PC-9 (cell line): ENCODE data around the gene PIGP. TPM values are rescaled to one million over a fixed set of nuclear protein-coding genes. Genes with fewer than 3 reads are reported as not detected.
"Not testable (repeated sequence)": the region's sequence is repeated elsewhere in the genome, so short reads cannot be mapped to it uniquely, and the experiment has no call there.

ENCODE experiments used
- BruUV-seq: library from RNA; stranded (reverse); fragments of 400-500 nt; replicated peaks from 2 replicates; lab custom pipeline; 2021; lab: Mats Ljungman, UMichigan
- CTCF ChIA-PET: fragments of 300-600 bp; sonication (Branson Sonifier 250); formaldehyde crosslinking; loops from one replicate; lab custom pipeline; 2022; ENCODE audit warnings: antibody characterized with exemption; lab: Charles Lee
- POLR2A ChIA-PET: fragments of 300-600 bp; sonication (Branson Sonifier 250); formaldehyde crosslinking; loops from one replicate; lab custom pipeline; 2022; ENCODE audit warnings: antibody characterized with exemption; ENCODE audit not compliant: unreplicated experiment; lab: Charles Lee
- DNase-seq, 2 experiments: peaks; one replicate each; pipeline versions ENCODE4 v3.0.0 to v3.0.0-alpha.2; 2015 to 2022; ENCODE audit warnings: mixed read lengths in 1 of 2
- H2AFZ ChIP-seq: fragments of 200-600 bp; sonication (generic); 2 replicates; pipeline ENCODE4 v1.8.1; 2017; ENCODE audit warnings: antibody characterized with exemption
- H3F3A ChIP-seq: fragments of 200-600 bp; sonication (generic); 2 replicates; pipeline ENCODE4 v1.8.1; 2017; ENCODE audit warnings: antibody characterized with exemption, mild to moderate bottlenecking, low read depth; ENCODE audit not compliant: insufficient read depth
- H3K27ac ChIP-seq: fragments of 200-600 bp; sonication (generic); 2 replicates; pipeline ENCODE4 v1.6.1; 2016; ENCODE audit warnings: mixed run types
- H3K27me3 ChIP-seq: fragments of 200-600 bp; sonication (generic); 2 replicates; pipeline ENCODE4 v1.6.1; 2016; ENCODE audit warnings: low read depth, mixed run types; ENCODE audit not compliant: insufficient read depth
- H3K36me3 ChIP-seq: fragments of 200-600 bp; sonication (generic); 2 replicates; pipeline ENCODE4 v1.6.1; 2016; ENCODE audit warnings: low read depth, mixed run types
- H3K4me1 ChIP-seq: fragments of 200-600 bp; sonication (generic); replicated peaks from 2 replicates; pipeline ENCODE4 v1.6.1; 2016; ENCODE audit warnings: mixed run types; ENCODE audit not compliant: insufficient read depth
- H3K4me2 ChIP-seq: fragments of 200-600 bp; sonication (generic); 2 replicates; pipeline ENCODE4 v1.6.1; 2017; ENCODE audit warnings: mixed run types
- H3K4me3 ChIP-seq: fragments of 200-600 bp; sonication (generic); 2 replicates; pipeline ENCODE4 v1.6.1; 2016; ENCODE audit warnings: mixed run types
- H3K79me2 ChIP-seq: fragments of 200-600 bp; sonication (generic); 2 replicates; pipeline ENCODE4 v1.6.1; 2017; ENCODE audit warnings: low read depth, mixed run types
- H3K9me2 ChIP-seq: fragments of 200-600 bp; sonication (generic); 2 replicates; pipeline ENCODE4 v1.8.1; 2017; ENCODE audit warnings: mild to moderate bottlenecking; ENCODE audit not compliant: insufficient read depth
- H3K9me3 ChIP-seq: fragments of 200-600 bp; sonication (generic); 2 replicates; pipeline ENCODE4 v1.8.1; 2016; ENCODE audit warnings: low read depth; ENCODE audit not compliant: insufficient read depth
- H4K20me1 ChIP-seq: fragments of 200-600 bp; sonication (generic); 2 replicates; pipeline ENCODE4 v1.8.1; 2017; ENCODE audit not compliant: insufficient read depth
- CTCF ChIP-seq: fragments of 200-600 bp; sonication (generic); conservative IDR thresholded peaks from 2 replicates; pipeline ENCODE4 v1.6.1; 2017; ENCODE audit warnings: mixed run types, antibody characterized with exemption, mild to moderate bottlenecking, moderate library complexity
- EZH2 ChIP-seq: fragments of 200-600 bp; sonication (generic); IDR thresholded peaks from 2 replicates; pipeline ENCODE4 v1.8.0; 2017; ENCODE audit warnings: antibody characterized with exemption, low read depth
- intact Hi-C: fragments of 100-400 bp; cut with micrococcal nuclease; formaldehyde crosslinking; loops from one replicate; pipeline ENCODE4 v1.10.0; 2022; ENCODE audit not compliant: unreplicated experiment
- total RNA-seq: library from RNA; stranded (reverse); gene quantifications from 2 replicates; pipeline ENCODE4 v1.2.3, GENCODE V29; 2021

The PIGP gene
- total RNA-seq, 1 experiment from 2014 or later = 20.9 TPM

DNA sequence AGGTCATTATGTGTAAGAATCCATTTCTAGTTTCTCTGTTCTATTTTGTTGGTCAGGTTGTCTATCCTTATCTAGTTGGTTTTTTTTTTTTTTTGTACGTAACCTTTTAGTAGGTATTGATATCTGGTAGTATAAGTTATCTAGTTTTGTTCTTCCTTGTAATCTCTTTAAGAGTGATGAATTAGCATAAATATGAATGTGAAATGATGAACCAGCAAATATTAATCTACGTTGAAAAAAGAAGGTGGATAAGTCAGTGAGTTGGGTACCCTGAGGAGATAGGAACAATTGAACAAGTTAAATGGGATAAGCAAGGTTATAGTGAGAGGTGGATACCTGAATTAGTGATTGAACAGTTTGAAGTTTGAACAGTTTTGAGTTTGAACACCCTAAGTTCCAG lies 34.1 kb upstream of the PIGP start:
- intact Hi-C loops = no loop called here
- Histone ChIP-seq H3K27ac (no peak overlapping the region), H3K4me1 (no peaks in the 10 kb centered on the region), H3K4me2 (no peak overlapping the region), H3K79me2 (no peaks in the 10 kb centered on the region), H4K20me1 (no peaks in the 10 kb centered on the region), H2AFZ (no peak overlapping the region), H3K9me3 (no peaks in the 10 kb centered on the region), H3F3A (no peaks in the 10 kb centered on the region), H3K9me2 (no peaks in the 10 kb centered on the region), H3K27me3 (no peaks in the 10 kb centered on the region), H3K4me3 (no peak overlapping the region), H3K36me3 (no peaks in the 10 kb centered on the region)
- no peak for TF ChIP-seq EZH2
- TF ChIP-seq CTCF = no peak
- POLR2A ChIA-PET = no interaction called here
- CTCF ChIA-PET = no interaction called here
- no peak for DNase-seq
- no TSS peak for BruUV-seq

- H3K4me2 ChIP-seq, POLR2A ChIA-PET, BruUV-seq, H3K4me3 ChIP-seq, H3K79me2 ChIP-seq, CTCF ChIA-PET, H3F3A ChIP-seq, H3K4me1 ChIP-seq, H3K27me3 ChIP-seq, H3K9me3 ChIP-seq, H3K9me2 ChIP-seq, H2AFZ ChIP-seq, H3K36me3 ChIP-seq, H3K27ac ChIP-seq, intact Hi-C loops, H4K20me1 ChIP-seq, DNase-seq: not testable (repeated sequence)
Observed at GRCh38 chr21:37102746-37103145, 29.9 kb upstream of the PIGP start.

- no peak overlapping the region for H3K27ac ChIP-seq
- no peak for TF ChIP-seq CTCF
- H3K9me3 ChIP-seq = no peaks in the 10 kb centered on the region
- no peaks in the 10 kb centered on the region for H4K20me1 ChIP-seq
- BruUV-seq = no TSS peak
- H3K36me3 ChIP-seq = peaks cover 6% of the 10 kb centered on the region; the same call in 1 of the 2 replicates
- H3K4me1 ChIP-seq = no peaks in the 10 kb centered on the region
- H3F3A ChIP-seq = no peaks in the 10 kb centered on the region
- no peak overlapping the region for H2AFZ ChIP-seq
- ChIA-PET CTCF (no interaction called here), POLR2A (no interaction called here)
- DNase-seq = no peak
- H3K79me2 ChIP-seq = no peaks in the 10 kb centered on the region
- H3K4me2 ChIP-seq = no peak overlapping the region
- H3K27me3 ChIP-seq = no peaks in the 10 kb centered on the region
- no peak overlapping the region for H3K4me3 ChIP-seq
- intact Hi-C loops = no loop called here
- no peaks in the 10 kb centered on the region for H3K9me2 ChIP-seq
Observed at GRCh38 chr21:37101384-37101783, 28.5 kb upstream of the PIGP start.

DNA sequence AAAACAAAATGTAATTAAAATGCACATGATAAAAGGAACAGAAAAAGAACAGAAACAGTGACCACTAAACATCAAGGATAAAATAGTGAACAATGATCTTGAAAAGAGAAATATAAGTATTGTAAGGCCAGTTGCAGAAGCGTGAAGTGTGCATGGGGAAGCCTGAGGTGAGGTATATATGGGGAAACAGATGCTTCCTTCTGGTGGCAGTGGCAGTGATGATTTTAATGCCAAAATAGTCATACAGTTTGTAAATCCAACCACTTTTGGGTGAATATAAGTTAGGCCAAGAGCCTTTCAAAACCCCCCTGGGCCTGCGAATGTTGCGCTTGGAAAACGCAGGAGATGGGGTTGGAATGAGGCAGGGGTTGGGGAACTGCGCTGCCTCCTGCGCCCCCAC lies 27.4 kb upstream of the PIGP start:
- H3K79me2 ChIP-seq = no peaks in the 10 kb centered on the region
- POLR2A ChIA-PET = no interaction called here
- no peaks in the 10 kb centered on the region for H4K20me1 ChIP-seq
- no peak overlapping the region for H3K4me3 ChIP-seq
- no TSS peak for BruUV-seq
- H3K4me2 ChIP-seq = no peak overlapping the region
- H3K9me2 ChIP-seq = no peaks in the 10 kb centered on the region
- no peaks in the 10 kb centered on the region for H3K9me3 ChIP-seq
- DNase-seq = no peak
- no peaks in the 10 kb centered on the region for H3K4me1 ChIP-seq
- no peak overlapping the region for H2AFZ ChIP-seq
- no peak overlapping the region for H3K27ac ChIP-seq
- CTCF ChIA-PET = no interaction called here
- no peaks in the 10 kb centered on the region for H3F3A ChIP-seq
- H3K27me3 ChIP-seq = no peaks in the 10 kb centered on the region
- TF ChIP-seq EZH2 (no peak), CTCF (no peak)
- peaks cover 6% of the 10 kb centered on the region; the same call in 1 of the 2 replicates for H3K36me3 ChIP-seq
- intact Hi-C loops = no loop called here
